NCI-H748 treated with DMSO at 0.1 percent for 48 hours (cell line): ENCODE data around the gene AP1AR.
"Not testable (repeated sequence)": the region's sequence is repeated elsewhere in the genome, so short reads cannot be mapped to it uniquely, and the experiment has no call there.

Source experiments
- DNase-seq: peaks from one replicate; lab custom pipeline; 2025; lab: John Stamatoyannopoulos, UW

Gene AP1AR, protein sequence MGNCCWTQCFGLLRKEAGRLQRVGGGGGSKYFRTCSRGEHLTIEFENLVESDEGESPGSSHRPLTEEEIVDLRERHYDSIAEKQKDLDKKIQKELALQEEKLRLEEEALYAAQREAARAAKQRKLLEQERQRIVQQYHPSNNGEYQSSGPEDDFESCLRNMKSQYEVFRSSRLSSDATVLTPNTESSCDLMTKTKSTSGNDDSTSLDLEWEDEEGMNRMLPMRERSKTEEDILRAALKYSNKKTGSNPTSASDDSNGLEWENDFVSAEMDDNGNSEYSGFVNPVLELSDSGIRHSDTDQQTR

DNA sequence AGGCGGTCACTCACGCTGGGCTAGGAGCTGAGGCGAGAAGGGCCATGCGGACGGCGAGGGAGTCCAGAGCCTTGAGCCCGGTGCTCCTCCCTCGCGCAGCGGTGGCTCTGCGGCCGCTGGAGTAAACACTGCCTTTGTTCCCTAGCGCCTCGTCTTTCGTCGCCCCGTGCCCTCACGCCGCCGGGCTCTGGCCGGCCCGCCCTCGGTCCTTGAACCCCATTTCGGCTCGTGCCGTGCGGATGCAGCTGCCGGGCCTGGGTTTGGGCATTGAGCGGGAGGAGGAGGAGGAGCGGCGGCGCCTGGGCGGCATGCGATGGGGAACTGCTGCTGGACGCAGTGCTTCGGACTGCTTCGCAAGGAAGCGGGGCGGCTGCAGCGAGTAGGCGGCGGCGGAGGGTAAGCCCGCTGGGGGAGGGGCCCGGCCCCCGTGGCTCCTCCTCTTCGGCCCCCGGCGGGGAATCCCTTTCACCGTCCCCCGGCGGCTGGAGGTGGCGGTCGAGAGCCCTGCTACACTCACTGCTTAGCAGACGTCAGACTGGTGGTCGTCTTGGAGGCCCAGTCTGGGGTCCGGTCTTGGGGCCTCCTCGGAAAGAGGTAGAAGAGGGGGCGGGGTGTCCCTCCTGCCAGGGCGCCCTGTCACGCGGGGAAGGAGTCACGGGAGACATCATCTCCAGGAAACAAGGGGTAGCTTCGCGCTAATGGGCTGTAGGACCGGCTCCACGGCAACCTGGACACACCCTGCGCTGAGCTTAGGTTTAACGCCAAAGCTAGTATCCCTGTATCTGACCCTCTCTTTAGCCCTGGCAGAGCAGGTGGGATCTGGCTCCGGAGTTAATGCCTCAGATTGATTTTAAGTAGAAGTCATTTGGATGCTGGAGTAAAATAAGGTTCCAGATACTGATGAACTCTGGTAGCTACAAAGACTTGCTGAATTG is at the start of gene AP1AR:
Gene AP1AR, plus strand, starts transcription at position 9 of the 935 bp plus-strand sequence. Its CDS starts 305 bp downstream, at position 314.
- DNase-seq: peak; percentile 48

- no peak for DNase-seq
Measured at GRCh38 chr4:112182604-112183003, 49.0 kb upstream of the AP1AR start.

DNA sequence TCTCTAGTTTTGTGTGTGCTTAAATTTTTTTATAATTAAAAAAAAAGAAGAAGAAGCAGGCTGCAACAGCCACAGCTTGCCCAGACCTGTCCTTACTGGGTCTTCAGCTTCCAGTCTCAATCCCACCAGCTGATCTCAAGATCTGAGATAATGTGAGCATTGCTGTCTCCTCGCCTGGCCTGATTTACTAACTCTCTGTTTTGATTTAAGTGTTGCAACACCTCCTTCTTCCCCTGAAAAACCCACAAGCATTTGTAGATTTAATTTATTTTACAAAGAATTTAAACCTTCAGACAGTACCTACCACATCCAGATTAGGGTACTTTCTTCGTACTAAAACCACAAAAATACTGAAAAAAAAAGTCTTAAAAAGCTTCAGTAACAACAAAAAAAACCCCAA is 48.3 kb upstream of the AP1AR start:
- DNase-seq: no peak

GRCh38 chr4:112184438-112184837 is 47.1 kb upstream of the AP1AR start:
- no peak for DNase-seq

DNA sequence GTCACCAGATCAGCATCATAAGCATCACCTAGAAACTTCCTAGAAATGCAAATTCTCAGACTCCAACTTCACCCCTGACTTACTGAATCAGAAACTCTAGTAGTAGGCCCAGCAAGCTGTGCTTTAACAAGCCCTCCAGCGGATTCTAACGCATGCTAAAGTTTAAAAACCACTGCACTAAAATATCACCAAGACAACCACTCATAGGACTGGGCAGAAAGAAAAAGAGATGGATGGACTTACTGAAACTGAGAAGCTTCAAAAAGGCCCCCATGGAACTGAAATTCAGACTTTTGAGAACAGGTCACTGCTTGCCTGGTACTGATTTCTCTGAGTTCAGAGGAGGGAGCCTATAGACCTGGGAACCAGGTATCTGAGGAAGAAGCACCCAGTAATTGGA is 46.3 kb upstream of the AP1AR start:
- DNase-seq: no peak

DNA sequence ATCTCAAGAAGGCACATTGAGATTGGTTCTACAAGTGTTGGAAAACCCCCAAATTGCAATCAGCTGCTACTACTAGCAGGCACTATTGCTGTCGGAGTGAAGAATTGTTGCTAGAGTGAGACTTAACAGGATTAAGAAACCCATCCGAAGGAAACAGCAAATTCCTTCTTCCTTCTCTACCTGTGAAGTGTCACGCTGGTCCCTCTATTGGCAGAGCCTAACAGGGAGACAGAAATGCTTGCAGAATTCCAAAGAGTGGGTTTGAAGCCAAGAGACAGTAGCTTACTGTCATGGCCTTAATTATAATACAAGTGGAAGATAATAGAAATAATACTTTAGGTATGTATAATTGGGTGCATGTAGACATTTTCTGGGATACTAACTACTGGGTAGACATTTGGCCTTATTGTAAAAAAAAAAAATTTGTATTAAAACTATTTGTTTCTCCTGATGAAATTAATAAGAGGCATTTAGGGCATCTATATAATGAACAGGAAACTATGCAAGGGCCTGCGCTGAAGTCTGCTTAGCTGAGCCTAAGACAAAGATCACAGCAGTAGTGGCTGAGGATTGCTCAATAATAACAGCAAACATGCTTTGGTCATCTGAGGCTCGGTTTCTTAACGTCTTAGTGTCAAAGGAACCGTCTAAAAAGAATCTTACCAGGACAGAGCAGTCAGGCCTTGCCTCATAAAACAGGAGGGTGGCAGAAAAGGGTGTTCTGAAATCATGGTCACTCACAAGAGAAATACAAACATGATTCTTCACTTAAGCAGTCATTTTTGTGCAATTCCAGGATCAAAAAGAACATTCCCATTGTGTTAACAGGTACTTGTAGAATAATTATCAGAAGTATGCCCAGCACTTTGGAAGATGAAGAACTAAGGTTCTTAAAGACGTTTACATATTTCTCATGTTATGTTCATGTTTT is 45.6 kb upstream of the AP1AR start:
- no peak for DNase-seq

DNA sequence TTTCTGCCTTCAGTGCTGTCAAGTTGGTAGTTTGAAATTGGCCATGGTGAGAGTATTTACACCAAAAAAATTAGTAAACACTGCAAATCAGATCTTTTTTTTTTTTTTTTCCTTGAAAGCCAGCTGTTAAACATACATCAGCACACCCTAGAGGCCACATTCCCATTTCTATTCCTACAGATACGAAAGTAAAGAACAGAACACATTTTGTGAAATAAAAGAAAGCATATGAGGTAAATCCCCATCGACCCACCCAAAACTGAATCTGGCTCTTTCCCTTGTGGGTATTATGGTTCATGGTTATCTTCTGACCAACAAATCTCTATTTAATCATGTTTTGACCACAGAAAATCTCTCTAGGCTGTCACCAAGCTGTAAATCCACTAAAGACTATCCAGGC is 41.8 kb upstream of the AP1AR start:
- DNase-seq: no peak

- DNase-seq: no peak
Measured at GRCh38 chr4:112190684-112191083, 40.9 kb upstream of the AP1AR start.

DNA sequence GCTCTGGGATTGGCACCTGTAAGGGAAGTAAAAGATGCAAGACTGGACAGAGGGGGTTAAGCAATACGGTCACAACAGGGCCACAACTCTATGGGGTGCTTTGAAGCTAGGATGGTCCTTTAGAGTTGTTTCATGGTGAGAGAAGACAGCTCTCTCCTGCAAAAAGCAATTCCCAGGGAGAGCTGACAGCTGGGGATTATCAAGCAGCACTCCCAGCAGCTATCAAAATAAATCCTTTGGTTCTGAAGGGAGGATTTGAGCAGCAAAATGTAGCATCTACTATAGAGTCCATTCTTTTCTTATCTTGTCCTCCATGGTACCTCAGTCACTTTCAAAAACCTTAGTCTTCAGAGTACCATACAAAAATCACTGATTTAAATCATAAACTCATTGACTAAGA is 35.1 kb upstream of the AP1AR start:
- DNase-seq: no peak

- DNase-seq: no peak
Measured at GRCh38 chr4:112199041-112199440, 32.5 kb upstream of the AP1AR start.

GRCh38 chr4:112201915-112202505 is 29.6 kb upstream of the AP1AR start:
- no peak for DNase-seq

DNA sequence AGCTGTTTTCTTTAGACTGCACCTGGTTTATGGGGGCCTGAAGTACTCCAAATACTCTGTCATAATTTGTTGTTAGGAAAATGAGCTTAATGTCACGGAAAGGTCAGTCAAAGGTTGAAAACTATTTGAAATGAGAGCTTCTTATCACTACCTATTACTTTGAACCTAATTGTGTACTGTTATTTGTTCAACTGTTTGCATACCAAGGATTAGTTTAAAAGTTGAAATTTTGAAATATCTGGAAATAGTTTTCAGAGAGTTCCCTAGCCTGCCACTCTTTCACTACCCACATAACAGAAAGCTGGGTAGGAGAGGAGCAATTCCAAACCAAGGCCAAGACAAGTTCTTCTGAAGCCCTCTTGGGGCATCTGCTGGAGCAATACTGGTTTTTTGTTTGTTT is 28.0 kb upstream of the AP1AR start:
- DNase-seq: no peak

DNA sequence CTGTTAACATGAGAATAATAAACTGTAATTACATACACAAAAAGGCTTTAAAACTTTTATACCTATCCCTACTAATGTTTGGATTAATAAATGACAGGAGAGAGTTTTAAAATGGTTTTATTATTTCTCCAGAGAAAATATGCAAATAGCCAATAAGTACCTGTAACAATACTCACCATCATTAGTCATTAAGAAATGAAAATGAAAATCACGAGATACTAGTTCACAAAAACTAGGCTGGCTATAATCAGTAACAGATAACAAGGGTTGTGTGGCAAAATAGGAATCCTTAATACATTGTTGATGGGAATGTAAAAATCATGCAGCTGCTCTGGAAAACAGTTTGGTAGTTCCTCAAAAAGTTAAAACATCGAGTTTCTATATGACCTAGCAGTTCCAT is 25.2 kb upstream of the AP1AR start:
- DNase-seq: no peak

DNA sequence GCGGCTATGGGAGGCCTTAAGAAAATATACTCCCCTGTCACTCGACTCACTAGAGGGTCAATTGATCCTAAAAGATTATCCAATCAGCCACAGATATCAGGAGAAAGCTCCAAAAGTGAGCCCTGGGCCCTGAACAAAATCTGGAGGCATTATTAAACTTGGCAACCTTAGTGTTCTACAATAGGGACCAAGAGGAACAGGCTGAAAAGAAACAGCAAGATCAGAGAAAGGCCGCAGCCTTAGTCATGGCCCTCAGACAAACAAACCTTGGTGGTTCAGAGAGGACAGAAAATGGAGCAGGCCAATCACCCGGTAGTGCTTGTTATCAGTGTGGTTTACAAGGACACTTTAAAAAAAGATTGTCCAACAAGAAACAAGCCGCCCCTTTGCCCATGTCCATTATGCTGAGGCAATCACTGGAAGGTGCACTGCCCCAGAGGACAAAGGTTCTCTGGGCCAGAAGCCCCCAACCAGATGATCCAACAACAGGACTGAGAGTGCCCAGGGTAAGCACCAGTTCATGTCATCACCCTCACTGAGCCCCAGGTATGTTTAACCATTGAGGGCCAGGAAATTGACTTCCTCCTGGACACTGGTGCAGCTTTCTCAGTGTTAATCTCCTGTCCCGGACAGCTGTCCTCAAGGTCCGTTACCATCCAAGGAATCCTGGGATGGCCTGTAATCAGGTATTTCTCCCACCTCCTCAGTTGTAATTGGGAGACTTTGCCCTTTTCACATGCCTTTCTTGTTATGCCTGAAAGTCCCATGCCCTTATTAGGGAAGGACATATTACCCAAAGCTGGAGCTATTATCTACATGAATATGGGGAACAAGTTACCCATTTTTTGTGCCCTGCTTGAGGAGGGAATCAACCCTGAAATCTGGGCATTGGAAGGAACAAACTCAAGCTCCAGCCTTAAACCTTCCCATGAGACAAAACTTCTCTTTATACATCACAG is 23.2 kb upstream of the AP1AR start:
- DNase-seq: not testable (repeated sequence)

DNA sequence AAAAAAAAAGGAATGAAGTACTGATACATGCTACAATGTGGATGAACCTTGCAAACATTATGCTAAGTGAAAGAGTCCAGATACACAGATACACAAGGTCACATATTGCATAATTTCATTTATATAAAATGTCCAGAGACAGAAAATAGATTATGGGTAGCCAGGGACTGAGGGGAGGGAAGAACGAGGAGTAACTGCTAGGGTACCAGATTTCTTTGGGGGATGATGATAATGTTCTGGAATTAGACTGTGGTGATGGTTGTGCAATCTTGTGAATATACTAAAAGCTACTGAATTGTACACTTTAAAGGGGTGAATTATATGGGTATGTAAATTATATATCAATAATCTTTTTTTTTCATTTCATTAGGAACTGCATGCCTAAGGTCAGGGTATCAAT is 20.8 kb upstream of the AP1AR start:
- DNase-seq: no peak

DNA sequence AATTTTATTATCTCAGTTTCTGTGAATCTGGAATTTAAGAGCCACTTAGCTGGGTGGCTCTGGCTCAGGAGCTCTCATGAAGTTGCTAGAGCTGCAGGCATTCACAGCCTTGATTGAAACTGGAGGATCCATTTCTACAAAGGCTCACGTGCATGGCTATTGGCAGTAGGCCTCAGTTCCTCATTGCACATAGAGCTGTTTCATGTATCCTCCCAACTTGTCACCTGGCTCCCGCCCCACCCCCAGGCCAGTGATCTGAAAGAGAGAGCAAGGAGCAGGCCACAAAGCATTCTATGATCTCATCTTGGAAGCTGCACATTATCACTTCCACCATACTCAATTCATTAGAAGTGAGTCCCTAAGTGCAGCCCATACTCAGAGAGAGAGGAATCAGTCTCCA is 18.5 kb upstream of the AP1AR start:
- no peak for DNase-seq

DNA sequence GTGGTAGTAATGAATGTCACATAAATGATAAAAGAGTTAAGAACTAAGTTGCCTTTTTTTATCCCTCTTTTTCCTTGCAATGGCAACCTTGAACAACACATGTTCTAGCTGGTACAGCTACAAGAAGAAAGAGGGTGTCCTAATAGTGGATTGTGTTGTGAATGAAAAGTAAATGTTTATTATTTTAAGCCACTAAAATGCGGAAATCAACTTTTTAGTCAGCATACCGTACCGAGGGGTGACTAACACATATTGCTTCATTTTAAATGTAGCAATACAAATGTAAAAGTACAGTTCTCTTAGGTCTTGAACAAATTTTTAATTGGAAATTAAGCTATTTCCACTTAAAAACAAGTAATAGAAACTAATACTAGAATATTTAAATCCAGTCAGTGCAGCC is 17.7 kb upstream of the AP1AR start:
- no peak for DNase-seq

DNA sequence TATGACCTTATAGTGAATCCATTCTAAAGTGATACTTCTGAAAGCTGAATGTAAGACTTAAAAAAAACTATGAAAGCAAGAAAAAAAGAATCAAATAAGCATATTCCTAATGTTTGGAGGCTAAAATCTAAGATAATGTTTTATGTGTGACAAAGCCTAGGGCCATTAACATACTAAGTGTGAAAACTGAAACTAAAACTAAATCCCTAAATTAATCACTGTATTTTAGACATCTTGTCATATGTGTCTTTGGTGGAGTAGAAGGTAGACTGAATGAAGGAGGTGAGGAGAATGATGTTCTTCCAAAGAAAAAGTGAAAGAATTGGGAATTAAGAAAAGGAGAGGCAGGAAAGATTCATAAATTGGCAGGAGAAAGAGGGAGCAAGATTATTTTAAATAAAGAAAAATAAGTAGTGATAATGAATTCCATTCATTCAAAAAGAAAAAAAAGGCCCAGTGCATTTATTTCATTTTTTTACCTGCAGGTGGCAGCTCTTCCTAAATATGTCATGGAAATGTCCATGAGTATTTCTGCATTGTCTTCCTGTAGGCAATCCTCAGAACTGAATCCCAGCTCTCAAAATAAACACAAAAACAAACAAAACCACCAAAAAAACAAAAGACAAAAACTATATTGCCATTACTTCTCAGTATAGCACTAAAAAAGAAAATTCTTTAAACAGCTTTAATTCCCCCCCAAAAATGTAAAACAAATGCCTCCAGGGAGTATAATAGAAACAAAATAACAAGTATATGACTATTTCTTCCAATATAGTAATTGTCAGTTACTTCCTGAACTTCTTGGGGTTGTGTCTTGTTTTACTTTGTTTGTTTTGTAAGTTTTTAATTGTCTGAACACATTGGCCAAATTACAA is 17.0 kb upstream of the AP1AR start:
- no peak for DNase-seq

DNA sequence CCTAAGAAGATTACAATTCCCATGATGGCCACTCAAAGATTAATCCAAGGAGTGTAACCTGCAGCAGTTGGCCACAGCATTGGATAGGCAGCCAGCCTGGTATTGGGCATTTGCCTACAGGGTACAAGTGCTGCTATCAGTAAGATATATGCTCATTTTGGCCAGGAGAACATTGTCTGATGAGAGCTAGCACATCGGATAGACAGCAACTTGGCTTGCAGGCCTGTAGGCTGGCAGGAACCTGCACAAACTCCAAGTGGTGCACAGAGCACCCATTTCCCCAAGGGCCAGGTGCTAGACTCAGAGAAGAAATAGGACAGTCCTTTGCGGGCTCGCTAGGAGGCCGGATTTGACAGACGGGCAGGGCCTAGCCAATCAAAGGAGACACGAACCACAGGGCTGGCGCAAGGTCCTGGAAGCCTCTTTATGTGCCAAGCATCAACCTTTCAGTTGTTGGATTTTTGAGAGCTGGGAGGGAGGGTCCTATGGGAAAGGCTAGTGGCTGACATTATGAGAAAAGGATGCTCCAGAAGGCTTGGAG is 11.7 kb upstream of the AP1AR start:
- DNase-seq: no peak
